Transverse colon (tissue), 4 donors: ENCODE results near the gene ZNF784.

Experiments used
- CTCF ChIP-seq, 5 experiments: fragments of 200-600 bp in 3 of 5; fragments of 450-650 bp in 2 of 5; sonication (generic) in 3 of 5; IDR thresholded peaks; 1 replicate in 2 of 5; 2 replicates in 3 of 5; pipeline ENCODE4 v1.5.1; 2016 to 2017; ENCODE audit warnings: antibody characterized with exemption in 5 of 5, inconsistent platforms in 3 of 5, mild to moderate bottlenecking in 2 of 5, moderate library complexity in 1 of 5
- POLR2AphosphoS5 ChIP-seq, 3 donors: sonication (generic); formaldehyde crosslinking; IDR thresholded peaks; one replicate each; pipeline ENCODE4 v1.6.1; 2016; ENCODE audit warnings: antibody characterized with exemption in 3 of 3

GRCh38 chr19:55660991-55661390 is 36.6 kb upstream of the ZNF784 start:
- TF ChIP-seq CTCF (IDR thresholded peaks at IDR 0.05) (no peak), POLR2AphosphoS5 (IDR thresholded peaks at IDR 0.05) (no peak)
